Measurements from ENCODE around the gene APOBEC3C.
"Not testable (repeated sequence)": the region's sequence is repeated elsewhere in the genome, so short reads cannot be mapped to it uniquely, and the experiment has no call there.

Gene APOBEC3C

GRCh38 chr22:39013942-39014722, at the start of gene APOBEC3C:
Gene APOBEC3C (plus strand): TSS chr22:39014257. CDS start chr22:39014363, 106 bp downstream.
- DNase-seq (ENCODE audit: low read depth in 2 of 2, low spot score in 1 of 2): peak; percentile 54 to 60

- DNase-seq (ENCODE audit: low read depth in 2 of 2, low spot score in 1 of 2): no peak
Measured at GRCh38 chr22:38964306-38964705, 49.8 kb upstream of the APOBEC3C start.

GRCh38 chr22:38964989-38965388, 49.1 kb upstream of the APOBEC3C start:
- no peak for DNase-seq (ENCODE audit: low read depth in 2 of 2, low spot score in 1 of 2)

GRCh38 chr22:38965614-38966379, 48.3 kb upstream of the APOBEC3C start:
- no peak for DNase-seq (ENCODE audit: low read depth in 2 of 2, low spot score in 1 of 2)

DNA sequence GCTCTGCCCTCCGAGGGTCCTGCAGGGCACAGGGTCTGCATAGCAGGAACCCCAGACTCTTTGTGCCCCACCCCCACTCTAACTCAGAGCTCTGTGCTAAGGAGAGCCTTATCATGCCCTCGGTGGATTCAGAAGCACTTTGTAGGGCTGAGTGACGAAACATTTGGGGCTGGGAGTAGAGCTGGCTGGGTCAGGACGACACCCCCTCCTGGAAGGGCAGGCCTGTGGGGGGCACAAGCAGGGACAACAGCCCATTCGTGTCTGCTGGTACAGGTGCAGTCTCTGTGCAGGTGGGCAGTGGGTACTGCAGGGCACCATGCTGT, 47.7 kb upstream of the APOBEC3C start:
- DNase-seq (ENCODE audit: low read depth in 2 of 2, low spot score in 1 of 2): no peak

GRCh38 chr22:38966942-38967341, 47.1 kb upstream of the APOBEC3C start:
- DNase-seq (ENCODE audit: low read depth in 2 of 2, low spot score in 1 of 2): no peak

DNA sequence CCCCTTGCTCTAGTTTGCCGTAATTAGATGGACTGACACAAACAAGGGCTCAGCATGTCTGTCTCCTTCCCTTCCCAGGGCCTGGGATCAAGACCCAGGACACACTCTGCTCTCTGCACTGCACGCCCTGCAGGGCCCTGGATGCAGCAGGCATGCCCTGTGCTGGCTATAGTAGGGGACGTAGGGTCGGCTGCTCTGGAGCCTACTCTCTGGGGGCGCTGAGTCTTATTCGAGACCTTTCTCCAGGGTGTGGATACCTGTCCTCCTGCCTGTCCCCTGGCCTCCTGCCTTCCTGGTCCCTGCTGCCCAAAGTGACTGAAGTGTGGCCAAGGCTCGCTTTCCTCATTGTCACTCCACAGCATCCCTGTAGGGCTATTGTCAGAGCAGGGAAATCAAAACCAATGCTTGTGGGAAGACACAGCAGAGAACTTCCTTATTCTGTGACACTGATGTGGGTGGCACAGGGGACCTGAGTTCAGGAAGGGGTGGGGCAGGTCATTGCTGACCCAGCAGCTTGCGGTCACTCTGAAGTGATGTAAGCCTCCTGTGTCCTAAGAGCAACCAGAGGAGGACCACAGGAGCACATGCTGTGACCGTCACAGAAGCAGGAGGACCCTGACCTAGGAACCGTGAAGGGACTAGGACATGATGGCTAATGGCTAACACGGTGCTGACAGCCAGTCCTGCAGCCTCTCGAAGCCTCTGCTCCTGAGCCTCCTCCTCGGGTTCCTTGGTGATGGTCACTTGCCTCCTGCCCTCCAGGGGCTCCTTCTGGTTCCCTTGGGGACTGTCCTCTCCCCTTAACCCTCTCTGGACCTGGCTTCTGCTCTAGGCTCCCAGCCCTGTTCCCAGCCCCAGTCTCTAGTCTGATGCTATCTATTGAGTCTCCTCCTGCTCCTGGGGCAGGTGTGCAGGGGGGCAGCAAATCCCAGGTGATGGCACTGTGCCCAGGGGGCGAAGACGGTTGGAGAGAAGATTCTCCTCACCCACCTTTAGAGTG, 46.3 kb upstream of the APOBEC3C start:
- no peak for DNase-seq (ENCODE audit: low read depth in 2 of 2, low spot score in 1 of 2)

GRCh38 chr22:38968801-38969200, 45.3 kb upstream of the APOBEC3C start:
- DNase-seq (ENCODE audit: low read depth in 2 of 2, low spot score in 1 of 2): no peak

- no peak for DNase-seq (ENCODE audit: low read depth in 2 of 2, low spot score in 1 of 2)
Measured at GRCh38 chr22:38970551-38970950, 43.5 kb upstream of the APOBEC3C start.

- no peak for DNase-seq (ENCODE audit: low read depth in 2 of 2, low spot score in 1 of 2)
Measured at GRCh38 chr22:38971202-38971601, 42.9 kb upstream of the APOBEC3C start.

GRCh38 chr22:38971791-38972190, 42.3 kb upstream of the APOBEC3C start:
- no peak for DNase-seq (ENCODE audit: low read depth in 2 of 2, low spot score in 1 of 2)

GRCh38 chr22:38972558-38972957, 41.5 kb upstream of the APOBEC3C start:
- DNase-seq (ENCODE audit: low read depth in 2 of 2, low spot score in 1 of 2): no peak

DNA sequence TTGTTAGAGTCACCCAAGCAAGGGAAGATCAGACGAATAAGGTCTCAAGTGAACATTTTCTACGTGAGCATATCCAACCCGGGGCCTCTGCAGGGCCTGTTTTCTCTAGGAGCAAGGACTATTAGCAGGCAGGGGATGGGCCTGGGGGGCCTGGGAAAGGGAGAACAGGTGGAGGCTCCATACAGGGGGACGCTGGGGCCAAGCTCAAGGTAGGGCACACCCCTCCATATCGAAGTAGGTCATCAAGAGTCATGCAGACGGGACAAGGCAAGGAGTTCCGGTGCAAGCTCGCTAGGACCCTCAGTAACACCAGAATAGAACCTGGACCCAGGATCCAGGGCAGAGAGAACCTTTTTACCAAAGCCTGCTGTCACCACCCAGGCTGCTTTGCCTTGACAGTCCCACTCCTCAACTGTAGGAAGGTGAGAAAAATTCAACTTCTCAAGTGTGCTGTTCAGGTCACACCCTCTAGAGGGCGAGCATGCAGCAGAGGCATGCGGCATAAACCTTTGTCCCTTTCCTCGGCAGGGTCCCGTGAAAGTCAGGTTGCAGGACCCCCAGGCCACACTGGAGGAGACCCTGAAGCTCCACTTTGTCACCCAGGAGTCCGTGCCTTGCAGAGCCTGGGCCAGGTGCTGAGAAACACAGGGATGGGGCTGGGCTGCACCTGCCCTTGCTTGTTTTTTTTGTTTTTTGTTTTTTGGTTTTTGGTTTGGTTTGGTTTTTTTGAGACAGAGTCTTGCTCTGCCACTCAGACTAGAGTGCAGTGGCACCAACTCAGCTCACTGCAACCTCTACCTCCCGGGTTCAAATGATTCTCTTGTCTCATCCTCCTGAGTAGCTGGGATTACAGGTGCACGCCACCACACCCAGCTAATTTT, 40.5 kb upstream of the APOBEC3C start:
- DNase-seq (ENCODE audit: low read depth in 2 of 2, low spot score in 1 of 2): peak; percentile 17 to 25

DNA sequence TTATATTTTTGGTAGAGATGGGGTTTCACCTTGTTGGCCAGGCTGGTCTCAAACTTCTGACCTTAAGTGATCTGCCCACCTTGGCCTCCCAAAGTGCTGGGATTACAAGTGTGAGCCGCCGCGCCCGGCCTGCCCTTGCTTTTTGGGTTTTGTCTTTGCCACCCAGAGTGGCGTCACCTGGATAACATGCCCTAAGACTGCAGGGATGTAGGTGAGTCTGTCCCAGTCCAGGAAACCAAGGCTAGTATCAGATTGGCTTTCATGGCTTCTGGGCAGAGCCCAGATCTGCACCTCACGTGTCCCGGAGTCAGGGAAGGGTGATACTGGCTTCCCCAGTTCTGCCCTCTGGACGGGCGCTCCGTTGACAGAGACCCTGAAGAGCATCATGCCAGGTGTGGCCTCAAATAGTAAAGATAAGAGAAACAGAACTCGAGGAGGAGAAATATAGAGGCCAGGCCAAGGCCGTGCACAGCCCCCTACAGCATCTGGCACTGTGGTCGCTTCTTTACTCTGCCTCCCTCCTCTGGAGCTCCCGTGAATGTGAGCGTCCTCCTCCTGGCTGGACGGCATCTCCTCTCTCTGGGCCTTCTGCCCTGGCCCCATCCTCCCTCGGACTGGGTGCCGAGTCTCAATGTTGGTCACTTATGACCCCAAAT, 39.8 kb upstream of the APOBEC3C start:
- no peak for DNase-seq (ENCODE audit: low read depth in 2 of 2, low spot score in 1 of 2)

- DNase-seq (ENCODE audit: low read depth in 2 of 2, low spot score in 1 of 2): no peak
Measured at GRCh38 chr22:38974826-38975175, 39.3 kb upstream of the APOBEC3C start.

DNA sequence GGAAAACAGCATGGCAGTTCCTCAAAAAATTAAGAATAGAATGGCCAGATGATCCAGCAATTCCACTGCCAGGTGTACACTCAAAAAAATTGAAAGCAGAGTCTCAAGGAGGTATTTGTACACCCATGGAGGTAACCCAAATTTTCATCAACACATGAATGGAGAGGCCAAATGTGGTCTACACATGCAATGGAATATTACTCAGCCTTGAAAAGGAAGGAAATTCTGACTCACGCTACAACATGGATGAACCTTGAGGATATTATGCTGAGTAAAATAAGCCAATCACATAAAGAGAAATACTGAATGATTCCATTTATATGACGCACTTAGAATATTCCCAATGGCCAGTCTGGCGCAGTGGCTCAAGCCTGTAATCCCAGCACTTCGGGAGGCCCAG, 36.8 kb upstream of the APOBEC3C start:
- DNase-seq (ENCODE audit: low read depth in 2 of 2, low spot score in 1 of 2): not testable (repeated sequence)

DNA sequence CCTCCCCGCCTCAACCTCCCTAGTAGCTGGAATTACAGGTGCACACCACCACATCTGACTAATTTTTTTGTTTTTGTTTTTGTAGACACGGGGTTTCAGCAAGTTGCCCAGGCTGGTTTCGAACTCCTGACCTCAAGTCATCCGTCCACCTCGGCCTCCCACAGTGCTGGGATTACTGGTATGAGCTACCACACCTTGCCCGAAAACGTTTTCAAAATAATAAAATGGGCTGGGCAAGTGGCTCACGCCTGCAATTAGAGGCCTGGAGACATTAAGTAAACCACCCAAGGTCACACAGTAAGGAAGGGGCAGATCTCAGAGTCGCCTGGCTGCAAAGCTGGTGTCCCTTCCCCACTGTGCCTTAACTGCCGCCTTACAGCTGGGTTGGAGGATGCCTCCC, 33.5 kb upstream of the APOBEC3C start:
- not testable (repeated sequence) for DNase-seq (ENCODE audit: low read depth in 2 of 2, low spot score in 1 of 2)

- DNase-seq (ENCODE audit: low read depth in 2 of 2, low spot score in 1 of 2): no peak
Measured at GRCh38 chr22:38981005-38981991, 32.8 kb upstream of the APOBEC3C start.
